ENCODE results near the gene HHATL.

DNA sequence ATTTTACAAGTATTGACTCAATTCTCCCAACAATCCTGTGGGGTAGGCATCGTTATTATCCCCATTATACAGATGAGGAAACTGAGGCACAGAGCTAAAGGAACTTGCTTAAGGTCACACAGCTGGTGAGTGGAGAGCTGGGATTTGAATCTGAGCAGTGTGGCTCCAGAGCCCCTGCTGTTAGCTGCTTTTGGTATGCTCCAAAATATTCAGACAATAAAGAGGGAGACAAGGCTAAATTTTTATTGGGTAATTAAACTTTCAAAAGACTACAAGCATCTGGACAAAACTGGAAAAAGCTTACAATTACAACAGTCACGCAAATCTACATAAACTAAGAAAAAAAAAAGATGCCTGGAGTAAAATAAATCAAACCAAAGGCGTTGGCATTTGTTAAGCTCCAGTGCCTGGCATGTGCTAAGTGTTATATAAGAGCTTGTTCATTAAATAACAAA is 42.7 kb upstream of the HHATL start:
- TF ChIP-seq, protein P1, sequence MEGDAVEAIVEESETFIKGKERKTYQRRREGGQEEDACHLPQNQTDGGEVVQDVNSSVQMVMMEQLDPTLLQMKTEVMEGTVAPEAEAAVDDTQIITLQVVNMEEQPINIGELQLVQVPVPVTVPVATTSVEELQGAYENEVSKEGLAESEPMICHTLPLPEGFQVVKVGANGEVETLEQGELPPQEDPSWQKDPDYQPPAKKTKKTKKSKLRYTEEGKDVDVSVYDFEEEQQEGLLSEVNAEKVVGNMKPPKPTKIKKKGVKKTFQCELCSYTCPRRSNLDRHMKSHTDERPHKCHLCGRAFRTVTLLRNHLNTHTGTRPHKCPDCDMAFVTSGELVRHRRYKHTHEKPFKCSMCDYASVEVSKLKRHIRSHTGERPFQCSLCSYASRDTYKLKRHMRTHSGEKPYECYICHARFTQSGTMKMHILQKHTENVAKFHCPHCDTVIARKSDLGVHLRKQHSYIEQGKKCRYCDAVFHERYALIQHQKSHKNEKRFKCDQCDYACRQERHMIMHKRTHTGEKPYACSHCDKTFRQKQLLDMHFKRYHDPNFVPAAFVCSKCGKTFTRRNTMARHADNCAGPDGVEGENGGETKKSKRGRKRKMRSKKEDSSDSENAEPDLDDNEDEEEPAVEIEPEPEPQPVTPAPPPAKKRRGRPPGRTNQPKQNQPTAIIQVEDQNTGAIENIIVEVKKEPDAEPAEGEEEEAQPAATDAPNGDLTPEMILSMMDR (conservative IDR thresholded peaks at IDR 0.05; ENCODE audit: low read length): no peak
- no peak for TF ChIP-seq EZH2phosphoT487 (IDR thresholded peaks at IDR 0.05; ENCODE audit: borderline replicate concordance, low read depth, low read length)
